Activated CD4-positive, CD25-positive, alpha-beta regulatory T cell treated with anti-CD3 and anti-CD28 coated beads, Interleukin-2, amount 50 U/mL, for 24 hours (primary cell): ENCODE results near the gene SLX4.

Experiments
- ATAC-seq, 2 donors: fragments of 150-1000 bp; cut with Tn5 transposase; one replicate each; pipeline ENCODE4 v1.10.0; 2021; ENCODE audit warnings: mild to moderate bottlenecking in 1 of 2, moderate library complexity in 1 of 2

SLX4 gene

GRCh38 chr16:3579776-3580175 is 31.6 kb downstream of the SLX4 start:
- ATAC-seq = no peak

GRCh38 chr16:3578610-3579551 is 32.5 kb downstream of the SLX4 start:
- peak; percentile 66 to 69 for ATAC-seq

- peak; percentile 61 to 77 for ATAC-seq
These were observed 33.3 kb downstream of the SLX4 start for GRCh38 chr16:3578121-3578520.

- peak; percentile 19 to 22 for ATAC-seq
These were observed 34.1 kb downstream of the SLX4 start, which contains the start of gene NLRC3 for GRCh38 chr16:3577302-3577752. Gene NLRC3, minus strand, starts transcription at chr16:3577403. Its CDS starts 12,367 bp downstream, at chr16:3565036.

GRCh38 chr16:3576211-3576610 is 35.2 kb downstream of the SLX4 start:
- peak in 1 of 2 donors; percentile 9 for ATAC-seq

GRCh38 chr16:3575491-3575890 is 35.9 kb downstream of the SLX4 start:
- no peak for ATAC-seq

GRCh38 chr16:3574195-3574594 is 37.2 kb downstream of the SLX4 start:
- no peak for ATAC-seq

- ATAC-seq = no peak
These were observed 38.1 kb downstream of the SLX4 start for GRCh38 chr16:3573146-3573815.

- ATAC-seq = no peak
These were observed 40.9 kb downstream of the SLX4 start for GRCh38 chr16:3570420-3571062.

GRCh38 chr16:3569851-3570250 is 41.6 kb downstream of the SLX4 start:
- no peak for ATAC-seq

- ATAC-seq = no peak
These were observed 44.4 kb downstream of the SLX4 start for GRCh38 chr16:3566990-3567389.

- ATAC-seq = no peak
These were observed 46.6 kb downstream of the SLX4 start for GRCh38 chr16:3564889-3565141.

GRCh38 chr16:3564130-3564888 is 47.1 kb downstream of the SLX4 start:
- no peak for ATAC-seq

GRCh38 chr16:3562914-3563480 is 48.4 kb downstream of the SLX4 start:
- no peak for ATAC-seq

- no peak for ATAC-seq
These were observed 49.8 kb downstream of the SLX4 start for GRCh38 chr16:3561626-3562025.

- no peak for ATAC-seq
These were observed 57.0 kb downstream of the SLX4 start for GRCh38 chr16:3554351-3554928.

- ATAC-seq = no peak
These were observed 58.1 kb downstream of the SLX4 start for GRCh38 chr16:3553138-3553923.

- ATAC-seq = no peak
These were observed 60.3 kb downstream of the SLX4 start for GRCh38 chr16:3550851-3551847.

- ATAC-seq = no peak
These were observed 61.5 kb downstream of the SLX4 start for GRCh38 chr16:3549906-3550305.

GRCh38 chr16:3548859-3549258 is 62.5 kb downstream of the SLX4 start:
- ATAC-seq = no peak
